ENCODE measurements around the gene TRIO.

Gene TRIO

GRCh38 chr5:14394365-14394764, 251.2 kb downstream of the TRIO start:
- DNase-seq (ENCODE audit: low spot score): no peak

GRCh38 chr5:14395411-14395810, 252.3 kb downstream of the TRIO start:
- no peak for DNase-seq (ENCODE audit: low spot score)

- DNase-seq (ENCODE audit: low spot score): no peak
These were observed 252.9 kb downstream of the TRIO start for GRCh38 chr5:14396066-14396465.

GRCh38 chr5:14396737-14397136, 253.6 kb downstream of the TRIO start:
- DNase-seq (ENCODE audit: low spot score): no peak

GRCh38 chr5:14397717-14398116, 254.6 kb downstream of the TRIO start:
- no peak for DNase-seq (ENCODE audit: low spot score)

GRCh38 chr5:14399054-14399692, 256.0 kb downstream of the TRIO start:
- DNase-seq (ENCODE audit: low spot score): peak; percentile 8

- DNase-seq (ENCODE audit: low spot score): peak; percentile 9
These were observed 256.9 kb downstream of the TRIO start for GRCh38 chr5:14400085-14400484.

- DNase-seq (ENCODE audit: low spot score): no peak
These were observed 257.5 kb downstream of the TRIO start for GRCh38 chr5:14400611-14401010.

GRCh38 chr5:14401639-14402038, 258.5 kb downstream of the TRIO start:
- DNase-seq (ENCODE audit: low spot score): no peak

- no peak for DNase-seq (ENCODE audit: low spot score)
These were observed 259.3 kb downstream of the TRIO start for GRCh38 chr5:14402424-14402823.

- DNase-seq (ENCODE audit: low spot score): no peak
These were observed 261.6 kb downstream of the TRIO start for GRCh38 chr5:14404780-14405179.

GRCh38 chr5:14405267-14405666, 262.1 kb downstream of the TRIO start:
- DNase-seq (ENCODE audit: low spot score): no peak

GRCh38 chr5:14405706-14406553, 262.8 kb downstream of the TRIO start:
- no peak for DNase-seq (ENCODE audit: low spot score)

GRCh38 chr5:14406554-14406849, 263.4 kb downstream of the TRIO start:
- no peak for DNase-seq (ENCODE audit: low spot score)

- no peak for DNase-seq (ENCODE audit: low spot score)
These were observed 263.9 kb downstream of the TRIO start for GRCh38 chr5:14407051-14407450.

GRCh38 chr5:14407746-14408175, 264.6 kb downstream of the TRIO start:
- DNase-seq (ENCODE audit: low spot score): no peak

GRCh38 chr5:14408969-14409586, 265.9 kb downstream of the TRIO start:
- DNase-seq (ENCODE audit: low spot score): no peak

- no peak for DNase-seq (ENCODE audit: low spot score)
These were observed 266.9 kb downstream of the TRIO start for GRCh38 chr5:14410068-14410393.

GRCh38 chr5:14410394-14411201, 267.5 kb downstream of the TRIO start:
- DNase-seq (ENCODE audit: low spot score): no peak

- no peak for DNase-seq (ENCODE audit: low spot score)
These were observed 268.1 kb downstream of the TRIO start for GRCh38 chr5:14411216-14411615.

- DNase-seq (ENCODE audit: low spot score): no peak
These were observed 270.2 kb downstream of the TRIO start for GRCh38 chr5:14413331-14413750.

GRCh38 chr5:14414007-14414406, 270.9 kb downstream of the TRIO start:
- DNase-seq (ENCODE audit: low spot score): no peak

- DNase-seq (ENCODE audit: low spot score): no peak
These were observed 271.5 kb downstream of the TRIO start for GRCh38 chr5:14414656-14415023.
